CD4-positive, alpha-beta T cell treated with Interleukin-6 at 100 ng/mL for 8 hours (primary cell): Measurements from ENCODE around the gene DCLRE1B.
A peak's percentile ranks its signal among the peaks of the same experiment; 100 is the strongest.

Experiments
- DNase-seq: peaks from one replicate; pipeline ENCODE4 v3.0.0-alpha.2; 2020; ENCODE audit warnings: mixed read lengths, low spot score

DCLRE1B gene

DNA sequence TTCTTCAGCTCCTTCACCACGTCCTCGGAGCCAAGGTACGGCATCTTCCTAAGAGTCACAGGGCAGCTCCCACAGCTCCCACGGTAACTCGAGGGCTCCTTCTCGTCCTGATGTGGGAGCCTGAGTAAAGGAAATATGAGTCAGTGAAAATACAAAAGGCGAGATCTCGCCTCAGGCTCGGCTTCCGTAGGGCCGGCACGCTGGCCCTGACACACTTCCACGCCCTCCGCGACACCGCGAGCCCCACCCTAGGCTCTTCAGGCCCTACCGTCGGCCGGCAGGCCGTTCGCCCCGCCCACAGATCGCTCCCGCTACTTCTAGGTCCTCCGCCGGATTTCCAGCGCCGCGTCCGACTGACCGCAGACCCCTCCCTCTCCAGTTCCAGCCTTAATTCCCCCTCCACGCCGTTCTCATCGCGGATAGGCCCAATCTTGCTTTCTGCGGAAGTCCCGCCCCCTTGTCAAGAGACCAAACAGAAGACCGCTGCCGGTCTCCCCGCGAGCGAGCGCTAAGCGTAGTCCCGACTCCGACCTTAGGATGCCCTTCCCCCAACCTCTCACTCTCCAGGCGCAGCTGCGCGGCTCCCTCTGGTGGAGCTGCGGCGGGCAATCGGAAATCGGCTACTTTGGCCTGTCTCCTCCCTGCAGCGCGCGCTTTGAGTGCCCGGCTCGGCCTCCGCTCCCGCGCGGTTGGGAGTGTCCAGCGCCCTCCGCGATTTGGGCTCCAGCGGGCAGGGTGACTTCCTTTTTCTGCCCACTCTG is at the start of gene DCLRE1B, which contains the start of gene AP4B1:
DCLRE1B (plus strand) TSS at position 653 of the 761 bp plus-strand sequence. CDS start 261 bp downstream, outside the sequence.
AP4B1 (minus strand) TSS at position 126 of the 761 bp plus-strand sequence; CDS start at position 44, 82 bp downstream.
- DNase-seq, result peak; percentile 98

DNA sequence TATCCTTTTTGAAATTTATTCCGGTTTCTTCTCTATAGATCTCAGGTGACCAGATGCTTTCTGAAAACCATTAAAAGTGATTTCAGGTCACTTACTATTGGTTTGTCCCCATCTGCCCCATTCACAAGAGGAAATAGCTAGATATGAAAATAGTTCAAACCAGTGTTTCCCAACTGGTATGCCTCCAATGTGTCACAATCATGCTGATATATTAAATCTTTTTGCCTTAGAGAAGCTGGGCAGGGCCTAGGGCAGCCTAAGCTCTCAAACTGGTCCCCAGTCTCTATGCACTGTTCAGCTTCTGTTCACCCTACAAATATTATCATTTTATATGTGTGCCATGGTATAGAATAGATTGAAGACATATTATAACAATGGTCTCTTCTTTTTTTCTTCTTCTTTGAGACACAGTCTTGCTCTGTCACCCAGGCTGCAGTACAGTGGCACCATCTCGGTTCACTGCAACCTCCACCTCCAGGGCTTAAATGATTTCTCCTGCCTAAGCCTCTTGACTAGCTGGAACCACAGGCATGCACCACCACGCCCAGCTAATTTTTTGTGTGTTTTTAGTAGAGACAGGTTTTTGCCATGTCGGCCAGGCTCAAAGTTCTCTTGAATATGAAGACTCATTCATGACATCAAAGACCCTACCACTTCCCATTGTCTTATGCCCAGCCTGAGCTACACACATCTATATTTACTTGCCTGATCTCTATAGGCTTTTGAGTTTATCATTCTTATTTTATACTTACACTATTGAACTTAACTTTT is 49.3 kb upstream of the DCLRE1B start:
- no peak for DNase-seq

DNA sequence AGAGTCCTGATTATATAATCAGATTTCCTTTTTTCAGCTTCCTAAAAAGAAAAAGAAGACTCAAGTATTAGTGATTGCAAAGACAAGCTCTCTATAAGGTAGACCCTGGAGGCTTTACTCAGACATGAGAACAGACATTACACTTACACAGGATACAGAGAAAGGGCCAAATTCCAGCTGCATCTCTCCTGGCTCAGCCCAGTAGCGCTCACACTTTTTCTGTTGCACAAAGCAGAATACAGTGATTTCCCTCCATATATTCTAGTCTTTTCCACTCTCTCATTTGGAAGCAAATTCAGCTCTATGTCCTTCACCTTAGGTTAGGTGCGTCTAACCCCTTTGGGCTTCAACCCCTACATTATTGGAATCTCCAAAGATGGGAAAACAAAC is 48.7 kb upstream of the DCLRE1B start:
- no peak for DNase-seq

DNA sequence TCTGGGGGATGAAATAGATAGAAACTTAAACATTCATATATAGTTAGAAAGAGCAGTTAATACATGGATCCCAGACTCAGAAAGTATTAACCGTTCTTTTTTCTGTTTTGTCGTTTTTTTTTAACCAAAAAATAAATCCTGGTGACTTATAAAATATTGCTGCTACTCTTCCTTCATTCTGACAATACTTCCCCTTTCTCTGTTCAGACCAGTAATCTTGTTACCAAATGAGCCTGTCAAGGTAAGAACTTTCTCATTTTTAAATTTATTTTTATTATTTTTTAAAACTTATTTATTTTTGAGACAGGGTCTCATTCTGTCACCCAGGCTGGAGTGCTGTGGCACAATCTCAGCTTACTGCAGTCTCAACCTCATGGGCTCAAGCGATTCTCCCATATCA is 47.4 kb upstream of the DCLRE1B start:
- no peak for DNase-seq

DNA sequence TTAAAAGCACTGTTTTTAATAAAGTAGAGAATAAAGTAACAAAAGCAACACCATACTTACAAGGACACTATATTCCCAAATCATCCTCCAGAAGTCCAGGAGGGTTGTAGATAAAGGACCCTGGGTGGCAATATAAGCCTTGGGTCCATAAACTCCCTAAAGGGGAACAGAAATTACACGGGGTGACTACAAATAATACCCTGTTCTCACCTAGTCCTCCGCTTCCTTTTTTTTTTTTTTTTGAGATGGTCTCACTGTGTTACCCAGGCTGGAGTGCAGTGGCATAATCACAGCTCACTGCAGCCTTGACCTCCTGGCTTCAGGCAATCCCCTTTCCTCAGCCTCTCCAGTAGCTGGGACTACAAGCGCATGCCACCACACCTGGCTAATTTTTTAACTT is 46.7 kb upstream of the DCLRE1B start:
- DNase-seq, result no peak

DNA sequence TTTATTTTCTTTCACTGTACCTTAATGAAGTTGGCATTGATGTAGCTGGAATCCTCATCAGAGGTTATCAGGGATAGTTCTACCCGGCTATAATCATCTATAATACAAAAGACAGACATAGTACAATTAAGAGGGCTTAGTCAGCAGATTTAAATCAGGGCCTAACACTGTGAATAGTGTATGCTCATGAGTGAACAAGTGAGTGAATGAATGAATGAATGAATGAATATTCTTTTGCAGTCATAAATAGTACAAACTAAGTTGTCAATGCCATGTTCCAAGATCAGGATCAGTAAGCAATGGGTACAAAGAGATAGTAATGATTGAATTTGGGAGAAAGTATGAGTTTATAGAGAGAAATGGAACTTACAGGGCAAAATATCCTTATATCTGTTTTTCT is 46.1 kb upstream of the DCLRE1B start:
- DNase-seq, result no peak

DNA sequence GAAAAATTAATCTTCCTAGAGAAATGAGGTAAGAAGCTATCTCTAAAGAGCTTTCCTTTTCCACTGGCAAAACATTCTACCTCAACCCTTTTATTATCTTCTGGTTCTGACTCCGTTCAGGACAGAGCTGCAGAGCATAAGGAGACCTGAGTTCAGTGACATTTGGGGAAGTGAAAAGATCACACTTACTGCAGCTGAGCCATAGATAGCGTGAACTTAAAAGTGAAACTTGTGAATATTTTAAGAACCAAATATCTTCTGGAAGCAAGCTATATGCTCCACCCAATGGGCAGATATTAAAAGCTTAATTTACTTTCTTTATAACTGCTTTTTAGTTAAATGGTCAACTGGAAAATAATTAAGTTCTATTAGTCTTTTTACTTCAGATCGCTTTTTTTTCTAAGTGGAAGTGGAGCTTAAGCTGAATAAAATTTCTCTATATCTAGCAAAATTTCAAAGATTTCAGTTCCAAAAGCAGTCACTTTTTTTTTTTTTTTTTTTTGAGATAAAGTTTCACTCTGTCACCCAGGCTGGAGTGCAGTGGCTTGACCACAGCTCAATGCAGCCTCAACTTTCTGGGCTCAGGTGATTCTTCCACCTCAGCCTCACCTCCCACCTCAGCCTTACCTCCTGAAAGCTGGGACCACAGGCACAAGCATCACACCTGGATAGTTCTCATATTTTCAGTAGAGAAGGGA is 45.5 kb upstream of the DCLRE1B start:
- DNase-seq, result no peak

DNA sequence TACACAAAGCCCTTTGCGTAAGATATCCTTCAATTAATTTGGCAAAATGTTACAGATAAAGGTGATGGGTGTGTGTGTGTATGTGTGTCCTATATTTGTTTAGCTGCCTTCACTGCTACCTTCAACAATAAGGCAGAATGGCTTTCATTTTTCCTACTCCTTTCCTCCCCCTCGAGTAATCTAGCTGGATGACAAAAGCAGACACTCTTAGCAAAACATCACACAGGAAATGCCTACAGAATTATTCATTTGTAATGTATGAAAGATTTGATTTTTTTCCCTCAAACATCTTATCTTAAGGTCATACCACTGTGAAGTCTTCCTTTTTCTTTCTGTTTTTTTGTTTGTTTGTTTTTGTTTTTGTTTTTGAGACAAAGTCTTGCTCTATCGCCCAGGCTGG is 44.2 kb upstream of the DCLRE1B start:
- DNase-seq, result no peak

DNA sequence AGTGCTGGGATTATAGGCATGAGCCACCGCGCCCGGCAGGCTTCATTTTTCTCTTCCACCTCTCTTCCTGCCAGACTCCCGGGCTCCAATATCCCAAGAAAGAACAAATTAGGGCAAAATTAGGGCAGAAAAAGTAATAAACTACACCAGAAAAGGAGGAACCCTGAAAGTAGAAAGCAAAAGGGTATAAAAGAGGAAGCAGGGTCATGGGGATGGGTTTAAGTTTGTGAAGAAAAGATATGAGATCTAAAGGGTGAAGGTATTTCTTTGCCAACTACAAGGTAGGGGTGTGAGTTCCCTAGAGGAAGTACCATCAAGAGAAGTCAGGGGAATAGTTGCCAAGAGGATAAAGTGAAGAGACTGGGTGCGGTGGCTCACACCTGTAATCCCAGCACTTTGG is 43.5 kb upstream of the DCLRE1B start:
- no peak for DNase-seq

DNA sequence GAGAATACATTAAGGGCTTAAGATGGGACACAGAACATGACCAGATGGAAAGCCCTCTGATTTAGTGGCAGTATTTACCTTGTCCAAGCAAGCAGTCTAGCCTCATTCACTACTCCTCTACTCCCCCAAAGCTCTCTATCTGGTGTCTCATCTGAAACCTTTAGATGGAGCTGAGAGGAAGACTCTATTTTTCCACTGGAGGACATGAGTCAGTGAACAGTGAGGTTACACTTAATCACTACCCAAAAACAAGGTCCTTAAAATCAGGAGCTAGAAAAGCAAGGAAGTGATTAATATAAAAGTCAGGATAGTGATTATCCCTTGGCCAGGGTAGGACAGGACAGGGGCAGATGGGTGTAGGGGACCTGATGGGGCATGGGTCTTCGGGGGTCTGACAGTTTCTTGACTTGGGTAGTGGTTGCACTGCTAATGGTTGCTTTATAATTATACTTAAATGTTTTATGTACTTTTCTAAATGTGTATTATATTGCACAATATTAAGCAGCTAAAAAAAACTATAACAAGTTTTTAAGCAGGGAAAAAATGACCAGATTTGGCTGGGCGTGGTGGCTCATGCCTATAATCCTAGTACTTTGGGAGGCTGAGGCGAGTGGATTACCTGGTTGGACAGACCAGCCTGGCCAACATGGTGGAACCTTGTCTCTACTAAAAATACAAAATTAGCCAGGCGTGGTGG is 36.6 kb upstream of the DCLRE1B start:
- no peak for DNase-seq

DNA sequence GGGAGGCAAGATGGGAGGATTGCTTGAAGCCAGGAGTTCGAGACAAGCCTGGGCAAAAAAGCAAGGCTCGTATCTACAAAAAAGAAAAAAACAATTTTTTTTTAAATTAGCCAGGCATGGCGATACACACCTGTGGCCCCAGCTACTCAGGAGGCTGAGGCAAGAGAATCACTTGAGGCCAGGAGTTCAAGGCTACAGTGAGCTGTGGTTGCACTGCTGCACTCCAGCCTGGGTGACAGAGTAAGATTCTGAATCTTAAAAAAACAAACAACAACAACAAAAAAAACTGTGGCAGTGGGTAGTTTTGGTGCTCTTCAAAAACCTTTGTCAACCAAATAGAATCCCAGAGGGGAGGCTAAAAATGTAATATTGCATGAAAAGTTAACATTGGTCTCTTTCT is 34.3 kb upstream of the DCLRE1B start:
- no peak for DNase-seq

DNA sequence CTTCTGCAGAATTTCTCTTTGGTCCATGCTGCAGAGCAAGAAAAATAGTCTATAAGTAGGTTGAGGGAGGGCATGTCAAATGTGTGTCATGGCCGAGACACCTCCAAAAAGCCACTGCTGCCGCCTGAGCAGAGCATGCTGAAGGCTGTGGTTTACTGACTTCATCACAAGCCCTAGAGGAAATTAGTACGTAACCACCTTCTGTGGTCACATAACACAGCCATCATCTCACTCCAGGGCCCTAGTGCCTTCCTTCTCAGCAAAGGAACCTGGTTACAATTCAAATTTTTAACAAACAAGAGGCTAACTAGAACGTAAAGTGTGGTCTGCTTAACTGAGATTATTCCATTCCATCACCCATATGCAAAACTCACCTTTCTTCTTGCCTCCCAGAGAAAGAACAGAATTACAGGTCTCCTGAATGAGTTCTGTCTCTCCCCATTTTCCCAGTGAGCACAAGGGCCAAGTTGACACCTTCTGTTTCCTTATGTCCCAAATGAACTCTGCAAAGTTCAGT is 33.5 kb upstream of the DCLRE1B start, which contains the start of gene PTPN22:
PTPN22 (minus strand) TSS at position 116 of the 517 bp plus-strand sequence.
- peak; percentile 88 for DNase-seq

DNA sequence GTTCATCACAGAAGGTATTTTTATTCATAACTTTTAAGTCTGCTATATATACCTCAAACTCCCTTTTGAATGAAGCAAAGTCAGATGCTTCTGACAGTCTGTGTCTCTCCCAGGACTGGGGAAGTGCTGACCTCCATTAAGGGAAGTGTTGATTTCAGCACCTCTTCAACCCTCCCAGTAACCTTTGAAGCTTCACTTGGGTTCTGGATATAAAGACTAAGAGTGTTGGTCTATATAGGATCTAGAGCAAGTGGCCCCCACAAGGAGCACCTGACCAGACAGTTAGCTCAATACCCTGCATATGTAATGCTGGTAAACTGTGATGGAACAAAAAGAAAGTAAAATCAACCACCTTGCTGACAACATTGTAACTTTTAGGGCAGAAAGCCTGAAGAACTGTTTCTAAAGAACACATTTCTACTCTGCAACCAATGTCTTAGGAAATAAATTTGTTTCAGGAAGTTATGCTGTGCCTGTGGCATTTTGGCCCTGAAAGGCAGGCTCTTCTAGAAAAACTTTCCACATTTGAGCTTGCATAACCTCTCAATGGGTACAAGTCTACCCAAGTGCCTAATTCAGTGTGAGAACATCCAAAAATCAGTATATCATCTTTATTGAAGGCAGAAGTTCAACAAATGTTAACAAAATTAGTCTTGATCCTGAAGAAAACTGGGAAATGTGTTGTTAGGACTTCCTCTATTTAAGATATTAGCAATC is 32.7 kb upstream of the DCLRE1B start:
- DNase-seq, result no peak

DNA sequence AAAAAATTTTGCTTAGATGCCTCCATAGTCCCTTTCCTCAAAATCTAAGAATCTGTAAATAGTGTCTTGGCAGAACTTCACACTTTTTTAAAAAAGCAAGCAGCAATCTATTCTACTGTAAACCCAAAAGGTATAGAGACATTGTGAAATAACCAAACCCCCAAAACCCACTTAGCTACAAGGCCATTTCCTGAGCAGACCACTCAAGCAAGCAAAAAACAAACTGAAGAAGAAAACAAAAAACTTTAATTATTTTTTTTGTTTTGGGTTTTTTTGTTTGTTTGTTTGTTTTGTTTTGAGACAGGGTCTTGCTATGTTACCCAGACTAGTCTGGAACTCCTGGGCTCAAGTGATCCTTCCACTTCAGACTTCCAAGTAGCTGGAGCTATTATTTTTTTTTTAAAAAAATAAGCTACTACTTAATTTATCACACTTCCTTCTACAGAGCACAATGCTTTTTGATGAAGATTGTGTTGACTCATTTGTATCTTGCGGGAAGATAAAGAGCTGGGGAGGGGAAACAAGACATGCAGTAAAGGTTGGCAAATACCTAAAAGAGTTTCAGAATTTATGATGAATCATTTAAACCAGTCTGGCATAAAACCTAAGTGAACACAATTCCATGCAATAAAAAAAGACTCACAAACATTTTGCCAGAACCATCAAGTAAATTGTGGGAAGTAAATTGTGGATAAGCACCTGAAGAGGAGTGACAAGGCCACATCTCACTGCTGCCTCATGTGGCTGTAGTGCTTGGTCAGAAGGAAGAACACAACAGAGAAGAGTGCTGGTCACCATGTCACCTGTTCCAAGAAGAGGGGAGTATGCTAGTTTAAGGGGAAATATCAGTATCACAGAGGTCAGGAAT is 30.9 kb upstream of the DCLRE1B start:
- DNase-seq, result peak; percentile 53

DNA sequence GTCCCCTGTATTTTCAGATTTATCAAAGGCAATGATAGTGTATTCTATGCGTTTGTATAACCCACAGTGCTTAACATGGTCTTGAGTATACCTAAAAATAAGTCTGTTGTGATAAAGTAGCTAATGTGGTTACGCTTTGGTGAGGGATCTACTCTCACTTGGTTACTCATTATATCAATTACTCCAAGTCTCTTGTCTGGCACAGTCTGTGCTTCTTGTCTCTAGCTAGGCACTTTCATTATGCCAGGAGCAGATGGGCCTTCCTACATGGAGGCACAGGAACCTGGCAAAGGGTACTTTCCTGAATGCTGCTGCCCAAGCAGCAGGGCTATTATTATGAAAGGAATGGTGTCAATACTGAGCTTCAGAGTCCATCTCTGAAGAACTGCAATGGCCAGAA is 29.4 kb upstream of the DCLRE1B start:
- no peak for DNase-seq

DNA sequence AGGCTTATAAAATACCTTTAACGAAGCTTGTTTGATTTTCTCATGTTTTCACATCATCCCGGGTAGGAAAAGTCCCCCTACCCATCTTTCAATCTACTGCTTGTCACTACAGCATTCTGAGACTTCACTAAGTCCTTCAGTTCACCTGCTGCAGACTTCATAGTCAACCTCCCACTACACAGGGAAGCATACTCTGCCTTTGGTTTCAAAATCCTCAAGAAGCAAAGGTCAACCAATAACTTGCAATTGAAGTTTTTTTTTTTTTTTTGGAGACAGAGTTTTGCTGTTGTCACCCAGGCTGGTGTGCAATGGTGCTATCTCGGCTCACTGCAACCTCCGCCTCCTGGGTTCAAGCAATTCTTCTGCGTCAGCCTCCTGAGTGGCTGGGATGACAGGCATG is 28.9 kb upstream of the DCLRE1B start:
- no peak for DNase-seq

DNA sequence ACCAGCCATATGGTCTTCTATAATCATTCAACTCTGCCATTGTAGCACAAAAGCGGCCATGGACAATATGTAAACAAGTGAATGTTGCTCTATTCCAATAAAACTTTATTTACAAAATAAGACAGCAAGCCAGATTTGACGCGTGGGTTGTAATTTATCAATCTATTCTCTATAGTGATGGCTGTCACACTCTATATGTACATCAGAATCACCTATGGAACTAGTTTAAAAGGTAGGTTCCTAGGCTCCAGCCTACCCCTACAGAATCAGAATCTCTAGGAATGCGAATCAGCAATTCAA is 25.4 kb upstream of the DCLRE1B start:
- DNase-seq, result no peak

DNA sequence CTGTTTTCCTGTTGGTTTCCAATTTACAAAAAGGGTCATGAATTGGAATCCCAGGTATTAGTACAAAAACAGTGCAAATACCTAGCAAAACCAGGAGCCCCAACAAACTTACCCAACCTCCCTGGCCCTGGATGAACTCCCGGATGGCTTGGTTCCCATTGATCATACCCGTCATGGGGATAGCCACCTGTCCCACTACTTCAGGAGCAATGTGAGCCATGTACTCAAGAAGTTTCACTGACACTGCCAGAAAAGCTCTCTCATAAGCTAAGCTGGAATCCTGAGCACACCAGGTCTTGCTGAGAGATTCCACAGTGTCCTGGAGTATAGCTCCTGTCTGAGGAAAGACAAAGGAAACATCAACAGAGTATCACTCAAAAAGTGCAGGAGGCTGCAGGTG is 23.5 kb upstream of the DCLRE1B start:
- no peak for DNase-seq

DNA sequence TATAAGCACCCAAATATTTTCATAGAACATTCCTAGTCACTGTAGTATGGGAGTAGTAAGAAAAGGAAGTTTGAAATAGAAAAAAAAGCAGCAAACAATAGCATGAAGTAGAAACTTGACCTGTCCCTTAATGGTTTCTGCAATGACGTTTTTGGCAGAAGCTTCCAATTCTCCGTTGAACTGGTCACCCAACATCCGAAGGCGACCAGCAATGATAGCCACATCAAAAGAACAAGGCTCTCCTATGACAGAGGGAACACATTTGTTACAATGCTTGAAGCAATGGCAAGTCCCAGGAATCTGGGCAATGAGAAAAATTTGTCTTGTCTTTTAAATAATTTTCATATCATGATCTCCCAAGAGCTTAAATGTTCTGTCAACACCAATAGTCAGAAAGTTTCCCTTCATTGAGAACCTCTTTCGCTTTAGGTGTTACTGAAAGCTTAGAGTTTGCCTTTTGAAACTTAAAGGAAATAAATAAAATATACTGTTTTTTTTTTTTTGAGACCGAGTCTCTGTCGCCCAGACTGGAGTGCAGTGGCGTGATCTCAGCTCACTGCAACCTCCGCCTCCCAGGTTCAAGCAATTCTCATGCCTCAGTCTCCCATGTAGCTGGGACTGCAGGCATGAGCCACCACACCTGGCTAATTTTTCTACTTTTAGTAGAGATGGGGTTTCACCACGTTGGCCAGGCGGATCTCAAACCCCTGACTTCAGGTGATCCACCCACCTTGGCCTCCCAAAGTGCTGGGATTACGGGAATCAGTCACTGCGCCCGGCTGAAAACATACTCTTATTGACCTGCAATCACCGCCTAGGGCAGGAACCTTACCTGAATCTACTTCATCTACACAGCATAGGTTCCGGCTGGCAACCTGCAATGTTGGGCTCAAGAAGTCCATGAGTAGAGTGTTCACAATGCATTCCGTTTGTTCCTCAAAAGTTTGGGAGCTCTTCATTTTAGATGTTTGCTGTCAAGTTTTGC is 18.4 kb upstream of the DCLRE1B start:
- DNase-seq, result no peak
